Embryonic facial prominence (tissue), 1 donor: ENCODE results near the gene THRA.
A peak's percentile ranks its signal among the peaks of the same experiment; 100 is the strongest.

Experiments used
- DNase-seq: peaks from one replicate; pipeline ENCODE4 v3.0.0-alpha.2; 2016; ENCODE audit errors: extremely low spot score

The THRA gene

DNA sequence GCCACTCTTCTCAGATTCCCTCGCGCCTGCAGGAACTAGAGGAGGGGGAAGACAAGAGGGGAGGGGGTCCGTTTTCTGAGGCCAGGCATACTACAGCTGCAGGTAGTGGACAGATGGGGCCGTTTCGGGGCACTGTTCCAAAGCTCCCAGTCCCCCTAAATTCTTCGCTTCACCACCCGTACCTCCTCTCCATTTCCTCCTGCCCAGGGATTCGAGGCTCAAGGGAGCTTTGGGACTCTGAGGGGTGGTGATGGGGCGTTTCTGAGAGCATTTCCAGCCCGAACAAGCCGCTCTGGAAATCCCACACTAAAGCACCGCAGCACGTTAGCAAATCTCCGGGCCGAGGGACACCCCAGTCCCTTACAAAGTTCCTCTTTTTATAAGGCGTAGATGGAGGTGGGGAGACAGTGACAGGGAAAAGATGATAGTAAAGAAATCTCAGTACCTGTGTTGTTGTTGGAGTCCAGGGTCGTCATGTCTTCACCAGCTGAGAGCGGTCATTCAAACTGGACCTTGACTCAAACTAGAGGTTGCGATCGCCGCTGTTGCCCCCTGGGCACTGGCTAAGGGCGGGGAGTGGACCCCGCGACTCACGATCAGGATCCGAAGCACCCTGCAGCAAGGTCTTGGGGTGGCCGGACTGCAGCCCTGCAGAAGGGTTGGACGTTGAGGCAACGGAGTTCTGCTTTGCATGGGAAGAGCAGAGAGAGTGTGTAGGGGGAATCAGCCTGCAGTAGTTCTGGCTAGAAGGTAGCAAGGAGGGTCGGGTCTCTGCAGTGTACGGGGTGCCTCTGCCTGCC lies 37.1 kb downstream of the THRA start:
- no peak for DNase-seq

GRCh38 chr17:40100419-40100668 lies 37.6 kb downstream of the THRA start, which contains the start of gene NR1D1:
NR1D1 (minus strand) TSS chr17:40100589; CDS start chr17:40100094, 495 bp downstream.
- no peak for DNase-seq

DNA sequence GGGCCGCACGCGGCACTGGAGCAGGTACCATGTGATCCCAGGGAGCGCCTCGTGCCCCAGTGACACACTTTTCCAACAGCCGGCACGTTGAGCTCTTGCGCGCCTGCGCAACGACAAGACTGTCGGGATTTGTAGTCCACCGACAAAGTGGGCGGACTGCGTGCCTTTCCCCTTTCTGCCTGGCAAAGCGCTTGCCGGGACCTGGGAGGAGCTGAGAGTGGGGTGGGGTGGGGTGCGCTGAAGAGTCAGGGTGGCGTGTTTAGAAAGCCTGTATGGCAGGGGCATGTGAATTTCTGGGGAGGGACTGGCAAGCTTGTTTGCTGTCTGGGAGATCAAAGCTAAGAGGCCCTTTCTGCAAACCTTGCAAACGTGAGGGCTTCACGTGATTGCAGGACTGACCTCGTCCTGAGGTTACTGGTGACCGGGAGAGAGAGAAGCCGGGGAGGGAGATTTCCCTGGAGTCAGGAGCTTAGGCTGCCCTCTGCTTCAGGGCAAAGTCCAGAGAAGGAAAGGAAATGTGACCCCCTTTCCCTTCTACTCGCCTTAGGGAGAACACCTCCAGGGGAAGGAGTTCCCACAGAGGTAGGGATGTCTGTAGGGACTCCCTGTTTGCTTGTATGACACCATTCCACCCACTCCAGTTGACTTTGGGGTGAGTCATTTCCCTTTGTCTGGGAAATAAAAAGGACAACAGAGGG lies 38.1 kb downstream of the THRA start:
- DNase-seq = peak; percentile 90

DNA sequence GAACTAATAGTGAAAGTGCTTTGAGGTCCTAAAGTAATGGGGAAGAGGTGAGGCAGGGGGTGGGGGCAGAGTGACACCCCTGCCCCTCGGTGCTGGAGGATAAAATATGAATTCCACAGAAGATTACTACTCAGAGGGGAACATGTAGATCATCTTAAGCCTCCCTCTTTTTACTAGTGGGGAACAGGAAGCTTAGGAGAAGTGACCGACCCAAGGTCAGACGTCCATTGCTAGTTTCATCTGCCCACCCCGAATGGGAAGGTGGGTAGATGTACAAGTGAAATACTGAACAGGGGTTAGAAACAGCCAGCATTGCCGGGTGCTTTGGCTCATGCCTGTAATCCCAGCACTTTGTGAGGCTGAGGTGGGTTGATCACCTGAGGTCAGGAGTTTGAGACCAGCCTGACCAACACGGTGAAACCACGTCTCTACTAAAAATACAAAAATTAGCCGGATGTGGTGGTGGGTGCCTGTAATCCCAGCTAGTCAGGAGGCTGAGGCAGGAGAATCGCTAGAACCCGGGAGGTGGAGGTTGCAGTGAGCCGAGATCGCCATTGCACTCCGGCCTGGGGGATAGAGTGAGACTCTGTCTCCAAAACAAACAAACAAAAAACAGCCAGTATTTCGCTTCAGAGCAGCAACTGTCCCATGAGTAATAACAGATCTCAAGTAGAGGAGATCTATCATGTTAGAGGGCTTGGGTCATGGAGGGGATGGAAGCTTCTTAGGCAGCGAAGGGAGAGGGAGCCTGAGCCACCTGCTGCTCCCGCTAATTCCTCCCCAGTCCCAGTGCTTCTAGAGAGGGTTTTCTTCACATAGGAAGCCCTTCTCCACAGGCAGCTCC lies 38.8 kb downstream of the THRA start:
- DNase-seq = no peak

DNA sequence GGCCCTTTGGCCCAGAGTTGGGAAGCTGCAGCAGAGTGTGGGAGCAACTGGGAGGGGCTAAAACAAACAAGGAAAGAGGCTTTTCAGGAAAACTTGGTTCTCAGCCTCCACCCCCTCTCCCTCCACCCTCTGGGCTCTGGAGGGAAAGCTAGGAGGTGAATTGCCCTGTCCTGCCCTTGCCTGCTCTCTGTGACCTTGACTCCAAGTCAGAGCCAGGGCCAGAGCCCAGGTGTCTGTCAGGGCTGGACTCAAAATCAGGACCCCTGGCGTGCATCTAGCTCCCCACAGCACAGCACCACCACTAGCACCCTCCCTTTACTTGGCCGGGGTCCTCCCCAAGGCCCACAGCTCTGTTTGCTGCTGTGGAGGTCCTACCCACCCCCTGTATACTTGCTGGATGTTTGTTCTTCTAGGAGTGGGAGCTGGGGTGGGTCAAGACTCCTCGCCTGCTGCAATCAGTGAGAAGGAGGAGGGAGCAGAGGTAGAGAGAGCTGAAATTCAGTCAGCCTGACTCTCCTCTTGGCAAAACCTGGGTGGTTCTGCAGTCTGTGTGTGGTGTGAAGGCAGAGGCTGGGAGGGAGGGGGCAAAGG lies 40.4 kb downstream of the THRA start:
- no peak for DNase-seq

DNA sequence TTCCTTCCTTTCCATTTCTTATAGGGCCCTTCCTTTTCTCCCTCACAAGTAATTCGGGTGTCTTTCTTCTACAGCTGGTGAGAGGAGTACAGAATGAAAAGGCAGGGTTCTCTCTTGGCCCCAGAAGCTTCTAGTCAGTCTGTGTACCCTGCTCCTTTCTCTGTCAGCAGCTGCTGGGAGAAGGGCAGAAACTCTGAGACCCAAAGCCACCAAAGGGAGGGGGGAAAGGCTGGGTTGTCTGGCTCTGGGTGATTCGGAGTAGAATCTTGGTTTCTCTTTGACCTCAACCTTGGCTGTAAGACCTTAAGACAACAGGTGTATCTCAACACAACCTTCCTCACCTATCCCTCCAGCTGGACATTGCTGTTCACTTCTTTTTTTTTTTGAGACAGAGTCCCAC lies 40.9 kb downstream of the THRA start:
- no peak for DNase-seq

GRCh38 chr17:40104594-40105486 lies 42.1 kb downstream of the THRA start:
- no peak for DNase-seq

DNA sequence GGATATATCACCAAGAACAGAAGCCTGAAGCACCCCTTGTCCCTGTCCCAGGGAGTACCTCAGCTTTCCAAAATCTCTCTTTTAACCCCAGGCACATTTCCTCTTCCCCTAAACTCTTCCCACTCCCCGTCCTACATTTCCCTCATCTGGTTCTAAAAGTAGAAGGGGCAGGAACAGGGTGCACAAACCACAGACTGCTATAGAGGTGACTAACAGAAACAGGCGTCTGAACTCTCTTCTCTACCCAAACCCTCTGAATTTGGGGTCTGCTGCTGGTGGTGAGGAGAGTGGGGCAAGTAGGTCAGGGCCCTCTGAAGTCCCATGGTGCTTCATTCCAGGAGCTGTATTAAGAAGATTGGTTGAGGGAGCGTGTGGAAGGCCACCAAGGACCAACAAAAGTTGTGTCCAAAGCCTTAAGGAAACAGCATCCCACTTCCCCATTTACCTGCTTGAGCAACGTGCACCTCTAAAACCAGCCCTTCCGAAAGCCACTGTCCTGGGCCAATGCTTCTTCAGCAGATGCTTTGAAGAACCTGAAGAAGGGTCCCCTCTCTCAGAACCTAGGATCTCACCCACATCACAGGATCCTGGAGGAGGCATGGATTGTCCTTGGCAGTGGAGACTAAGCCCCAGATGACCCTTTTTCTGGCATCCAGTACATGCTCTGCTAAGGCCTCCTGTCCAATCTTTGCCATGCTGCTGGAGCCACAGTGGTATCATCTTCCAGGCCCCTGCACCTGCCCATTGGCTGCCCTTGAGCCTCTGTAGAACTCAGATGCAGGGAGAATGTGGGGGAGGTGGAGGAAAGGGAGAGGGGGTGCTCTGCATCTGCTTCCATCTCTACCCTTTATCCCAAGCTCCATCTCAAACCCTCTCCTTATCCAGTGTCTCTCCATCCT lies 43.3 kb downstream of the THRA start:
- no peak for DNase-seq

DNA sequence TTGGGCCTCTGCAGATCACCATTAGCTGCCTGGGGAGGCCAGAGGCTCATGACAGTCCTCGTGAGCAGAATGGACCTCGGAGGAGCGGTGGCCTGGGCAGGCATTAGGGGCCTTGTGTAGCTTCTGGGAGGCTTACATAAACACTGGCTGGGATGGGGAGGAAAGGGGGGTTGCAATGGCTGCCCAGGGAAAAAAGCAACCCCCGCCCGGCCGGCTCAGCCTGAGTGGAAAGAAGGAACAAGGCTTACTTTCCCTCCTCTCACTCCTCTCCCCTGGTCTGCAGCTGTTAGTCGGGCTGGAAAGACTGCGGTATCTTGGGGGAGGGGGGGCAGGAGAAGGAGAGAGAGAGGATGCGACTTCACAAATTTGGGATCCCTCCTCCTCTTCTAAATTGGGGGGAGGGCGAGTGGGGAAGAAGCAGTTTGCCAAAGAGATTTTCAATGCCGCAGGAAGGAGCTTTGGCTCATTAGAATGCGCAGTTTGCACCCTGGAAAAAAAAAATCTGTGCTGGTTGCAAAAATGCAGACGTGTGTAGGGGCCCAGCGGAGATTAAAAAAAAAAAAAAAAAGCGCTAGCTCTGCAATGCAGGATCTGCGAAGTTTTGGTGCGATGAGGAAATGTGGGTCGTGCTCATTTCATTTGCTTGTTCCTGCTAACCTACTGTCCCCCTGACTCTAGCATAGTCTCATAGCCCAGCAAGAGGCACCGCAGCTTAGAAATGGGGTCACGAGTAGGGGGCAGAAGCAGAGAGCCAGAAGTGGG lies 44.2 kb downstream of the THRA start:
- DNase-seq = no peak

GRCh38 chr17:40107522-40108174 lies 44.9 kb downstream of the THRA start:
- DNase-seq = no peak

DNA sequence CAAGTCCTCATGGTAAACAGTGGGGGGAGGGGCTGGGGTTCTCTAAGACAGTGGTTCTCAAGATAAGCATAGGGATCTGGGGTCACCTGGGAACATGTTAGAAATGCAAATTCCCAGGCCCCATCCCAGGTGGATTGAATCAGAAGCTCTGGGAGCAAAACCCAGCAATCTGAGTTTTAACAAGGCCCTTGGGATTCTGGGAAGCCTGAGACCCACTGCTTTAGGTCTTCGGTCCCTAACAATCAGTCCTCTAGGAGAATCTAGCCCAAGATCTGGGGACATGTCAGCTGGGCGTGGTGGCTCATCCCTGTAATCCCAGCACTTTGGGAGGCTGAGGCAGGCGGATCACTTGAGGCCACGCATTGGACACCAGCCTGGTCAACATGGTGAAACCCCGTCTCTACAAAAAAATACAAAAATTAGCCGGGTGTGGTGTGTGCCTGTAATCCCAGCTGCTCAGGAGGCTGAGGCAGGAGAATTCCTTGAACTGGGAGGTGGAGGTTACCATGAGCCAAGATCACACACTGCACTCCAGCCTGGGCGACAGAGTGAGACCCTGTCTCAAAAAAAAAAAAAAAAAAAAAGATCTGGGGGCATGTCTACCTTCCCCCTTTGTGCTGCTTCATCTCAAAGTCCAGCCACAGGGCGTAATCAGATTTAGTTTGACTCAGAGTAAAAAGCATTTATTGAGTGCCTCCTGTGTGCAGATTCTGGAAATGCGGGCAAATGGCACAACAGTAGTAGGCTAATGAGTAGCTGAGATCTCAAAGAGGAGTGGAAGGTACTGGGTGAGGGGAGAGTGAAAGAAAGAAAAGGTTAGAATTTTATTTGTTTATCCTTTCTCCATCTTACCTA lies 46.4 kb downstream of the THRA start:
- DNase-seq = no peak

GRCh38 chr17:40110026-40110845 lies 47.5 kb downstream of the THRA start:
- DNase-seq = no peak

DNA sequence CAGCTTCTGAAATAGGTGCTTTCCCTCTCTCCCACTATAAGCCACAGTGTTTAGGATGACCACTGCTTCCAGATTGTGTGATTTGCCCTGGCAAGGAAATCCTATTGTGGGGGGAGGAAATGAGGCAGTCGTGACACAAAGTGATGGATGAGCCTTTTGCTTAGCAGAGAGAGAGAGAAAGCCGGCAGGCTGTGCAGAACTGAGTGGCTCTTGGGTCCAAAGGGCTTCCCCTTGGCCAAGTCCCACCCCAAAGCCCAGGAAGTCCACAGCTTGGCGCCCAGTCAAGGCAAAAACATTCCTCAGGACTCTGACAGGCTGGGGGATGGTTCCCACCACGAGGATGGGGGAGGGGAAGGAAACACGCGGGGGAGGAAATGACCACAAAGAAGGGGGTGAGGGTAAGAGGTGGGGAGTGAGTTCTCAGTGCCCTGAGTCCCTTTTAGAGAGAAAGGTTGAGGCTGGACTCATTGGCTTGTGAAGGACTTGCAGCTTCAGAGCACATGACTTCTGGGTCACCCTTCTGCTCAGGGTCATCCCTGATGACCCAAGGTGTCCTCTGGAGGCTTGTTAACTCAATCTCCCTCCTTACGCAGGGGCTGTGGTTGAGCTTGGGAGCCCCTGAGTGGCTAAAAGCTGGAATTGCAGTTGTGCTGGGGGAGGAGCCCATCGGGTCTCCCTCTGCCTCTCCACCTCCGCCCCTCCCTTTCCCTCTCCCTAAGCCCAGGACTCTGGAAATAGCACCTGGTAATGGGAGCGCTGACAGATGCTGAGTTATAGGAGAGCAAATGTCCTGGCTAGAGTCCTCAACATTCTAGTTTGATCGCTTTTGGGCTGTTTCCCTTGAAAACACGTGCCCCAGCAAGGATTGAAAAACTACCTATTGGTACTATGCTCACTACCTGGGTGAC lies 48.7 kb downstream of the THRA start:
- peak; percentile 69 for DNase-seq

DNA sequence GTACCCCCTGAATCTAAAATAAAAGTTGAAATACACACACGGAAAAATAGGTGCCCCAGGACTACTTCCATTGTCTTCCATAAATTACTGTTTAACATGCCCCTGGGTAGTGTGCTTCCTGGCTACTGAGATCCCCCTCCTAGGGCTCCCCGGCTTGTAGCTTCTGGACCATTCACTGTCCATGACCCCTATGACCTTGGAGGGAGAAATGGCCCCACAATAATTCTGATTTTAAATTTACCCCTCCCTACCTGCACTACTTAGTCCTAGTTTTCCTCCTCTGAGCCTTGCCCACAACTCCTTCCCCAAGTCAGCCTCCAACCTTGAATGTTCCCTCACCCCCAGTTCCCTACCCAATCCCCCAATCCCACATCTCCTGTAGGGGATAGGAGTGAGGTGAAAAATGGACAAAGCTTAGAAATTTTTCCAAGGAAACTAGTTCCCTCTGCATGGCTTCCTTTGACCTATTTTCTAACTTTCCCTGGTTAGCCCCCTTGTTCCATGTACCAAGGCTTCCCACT lies 49.5 kb downstream of the THRA start:
- no peak for DNase-seq

- no peak for DNase-seq
These were observed 49.9 kb downstream of the THRA start for GRCh38 chr17:40112718-40113109.
